GM18508 (cell line): ENCODE results near the gene HAPLN1.
"Not testable (repeated sequence)": the region's sequence is repeated elsewhere in the genome, so short reads cannot be mapped to it uniquely, and the experiment has no call there.

Experiments
- ATAC-seq: cut with Tn5 transposase; IDR thresholded peaks from one replicate; pipeline ENCODE4 v1.9.1; 2021; ENCODE audit warnings: moderate number of reproducible peaks; ENCODE audit not compliant: insufficient read depth, unreplicated experiment

The HAPLN1 gene

DNA sequence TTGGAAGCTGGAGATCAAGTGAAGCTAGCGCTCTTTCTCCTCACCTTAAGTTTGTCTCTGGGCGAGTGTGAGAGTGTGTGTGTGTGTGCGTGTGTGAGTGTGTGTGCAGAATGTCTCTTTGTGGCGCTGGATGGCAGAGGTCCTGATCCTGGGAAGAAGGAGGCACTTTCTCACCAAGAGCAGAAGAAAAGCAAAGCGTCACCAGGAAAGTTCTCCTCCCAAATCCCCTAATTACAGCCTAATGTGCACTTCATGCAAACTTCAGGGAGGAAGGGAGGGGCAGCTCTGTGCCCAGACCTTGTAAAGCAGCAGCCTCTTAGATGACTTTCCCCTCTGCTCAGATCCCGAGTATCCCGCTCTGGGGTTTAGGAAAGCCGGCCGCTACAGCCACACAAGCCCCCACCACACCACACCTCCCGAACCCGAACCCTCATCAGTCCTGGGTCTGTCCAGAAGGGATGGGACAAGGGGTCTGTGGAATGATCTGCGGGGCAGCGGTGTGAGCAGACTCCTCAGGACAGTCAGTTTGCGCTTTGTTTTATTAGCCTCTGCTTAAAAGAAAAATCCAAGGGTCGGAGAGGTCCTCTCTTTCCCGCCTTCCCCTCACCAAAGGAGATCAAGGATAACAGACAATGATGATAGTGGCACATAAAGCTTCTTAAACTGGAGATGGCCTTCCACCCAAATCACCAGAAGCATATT is at the start of gene HAPLN1:
Gene HAPLN1 (minus strand): TSS at position 20 of the 702 bp plus-strand sequence. CDS start 47,332 bp downstream, outside the sequence.
- no peak for ATAC-seq

GRCh38 chr5:83767409-83767992 is 46.8 kb upstream of the HAPLN1 start:
- ATAC-seq, result no peak

DNA sequence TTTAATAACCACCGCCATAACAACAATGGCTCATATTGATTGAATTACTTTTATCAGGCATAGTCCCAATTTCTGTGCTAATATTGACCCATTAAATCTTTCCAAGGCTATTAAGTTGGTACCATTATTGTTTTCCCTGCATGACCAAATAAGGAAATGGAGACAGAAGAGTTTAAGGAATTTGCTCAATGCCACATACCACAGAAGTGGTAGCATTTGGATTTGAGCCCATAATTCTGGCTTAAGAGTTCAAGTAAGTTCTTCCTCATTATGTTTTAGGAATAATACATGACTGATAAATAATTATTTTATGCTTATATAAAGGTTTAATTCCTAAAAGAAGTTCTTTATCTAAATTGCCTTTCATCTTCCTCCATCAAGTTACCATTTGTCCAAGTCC is 43.4 kb upstream of the HAPLN1 start:
- ATAC-seq, result no peak

DNA sequence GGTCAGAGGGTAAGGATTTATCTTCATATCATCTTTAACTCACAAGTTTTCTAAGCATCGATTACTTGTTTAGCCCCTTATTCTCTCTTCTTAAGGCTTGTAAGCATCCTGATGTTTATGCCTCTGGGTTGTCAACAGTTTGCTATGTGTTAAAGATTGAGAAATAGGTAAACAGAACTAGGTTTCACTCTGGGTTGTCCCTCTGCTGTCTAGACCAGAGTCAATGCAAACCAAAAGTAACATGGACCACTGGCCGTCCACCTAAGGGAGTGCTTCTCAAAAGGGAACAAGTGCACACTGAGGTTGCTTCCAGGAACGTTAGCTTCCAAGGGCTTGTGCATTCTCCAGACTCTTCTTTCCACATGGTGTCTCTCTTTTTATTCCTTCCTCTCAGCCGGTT is 39.9 kb upstream of the HAPLN1 start:
- ATAC-seq, result no peak

DNA sequence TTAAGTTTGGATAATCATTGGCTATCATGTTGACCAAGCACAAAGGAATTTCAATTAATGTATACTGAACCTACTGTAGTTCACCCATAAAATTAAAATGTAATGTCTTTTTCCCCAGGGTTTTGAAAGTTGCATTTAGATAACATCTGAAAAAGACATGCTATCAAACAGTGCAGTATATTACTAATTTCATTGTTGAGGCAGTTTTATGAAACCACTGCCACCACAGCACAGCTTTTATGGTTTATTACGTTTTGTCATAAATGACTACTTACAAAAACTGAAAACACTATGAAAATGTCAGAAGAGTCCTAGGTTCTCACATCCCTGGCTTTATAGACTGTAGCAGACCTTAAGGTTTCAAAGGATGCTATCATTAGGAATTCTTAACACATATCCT is 32.0 kb upstream of the HAPLN1 start:
- ATAC-seq, result no peak

GRCh38 chr5:83751201-83751600 is 30.5 kb upstream of the HAPLN1 start:
- no peak for ATAC-seq

DNA sequence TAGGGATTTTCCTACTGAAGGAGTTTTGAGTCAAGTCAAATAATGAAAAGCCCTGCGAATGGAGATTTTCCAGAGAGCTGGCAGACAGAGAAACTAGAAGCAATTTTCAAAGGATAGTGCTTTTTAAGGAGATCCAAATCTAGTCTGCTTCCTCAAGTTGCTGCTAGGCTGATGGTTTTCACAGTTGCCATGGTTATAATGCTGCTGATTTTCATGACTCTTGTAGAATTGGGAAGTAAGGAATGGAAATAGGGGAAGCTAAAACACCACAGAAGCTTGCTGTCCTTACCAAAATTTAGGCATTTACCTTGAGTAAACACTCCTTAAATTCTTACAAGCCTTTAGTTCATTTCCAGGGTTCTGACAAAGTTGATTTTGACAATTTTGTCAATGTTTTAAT is 30.1 kb upstream of the HAPLN1 start:
- ATAC-seq, result no peak

DNA sequence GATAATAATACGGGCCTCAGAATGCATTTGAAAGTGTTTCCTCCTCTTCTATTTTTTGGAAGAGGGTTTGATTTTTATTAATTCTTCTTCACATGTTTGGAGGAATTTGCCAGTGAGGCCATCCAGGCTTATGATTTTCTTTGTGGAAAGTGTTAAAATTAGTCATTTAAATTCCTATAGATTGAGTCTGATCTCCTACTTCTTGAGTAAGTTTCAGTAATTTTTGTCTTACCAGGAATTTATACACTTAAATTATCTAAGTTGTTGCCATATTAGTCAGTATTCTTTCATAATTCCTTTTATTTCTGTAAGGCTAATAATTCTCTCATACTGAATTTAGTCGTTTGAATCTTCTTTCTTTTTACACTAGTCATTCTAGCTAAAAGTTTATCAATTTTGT is 25.2 kb upstream of the HAPLN1 start:
- ATAC-seq, result no peak

GRCh38 chr5:83744821-83745220 is 24.2 kb upstream of the HAPLN1 start:
- no peak for ATAC-seq

- ATAC-seq, result no peak
These were observed 21.4 kb upstream of the HAPLN1 start for GRCh38 chr5:83742089-83742488.

- no peak for ATAC-seq
These were observed 20.9 kb upstream of the HAPLN1 start for GRCh38 chr5:83741571-83741970.

DNA sequence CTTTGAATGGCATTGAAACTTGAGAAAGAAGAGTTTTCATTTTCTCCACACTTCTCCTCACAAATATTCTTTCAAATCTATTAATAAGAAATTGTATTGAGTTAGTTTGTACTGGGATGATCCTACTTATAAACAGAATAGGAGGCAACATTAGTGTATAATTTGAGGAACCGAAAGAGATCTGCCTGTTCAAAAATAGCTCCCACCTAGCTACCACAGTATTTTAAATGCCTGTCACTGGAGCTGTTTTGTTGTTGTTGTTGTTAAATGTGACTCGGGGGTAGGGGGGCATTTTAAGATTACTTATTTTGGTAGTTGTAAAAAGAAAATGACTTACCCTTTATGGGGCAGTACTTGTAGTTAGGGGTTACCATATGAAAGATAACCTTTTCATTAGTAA is 20.1 kb upstream of the HAPLN1 start:
- ATAC-seq, result no peak

DNA sequence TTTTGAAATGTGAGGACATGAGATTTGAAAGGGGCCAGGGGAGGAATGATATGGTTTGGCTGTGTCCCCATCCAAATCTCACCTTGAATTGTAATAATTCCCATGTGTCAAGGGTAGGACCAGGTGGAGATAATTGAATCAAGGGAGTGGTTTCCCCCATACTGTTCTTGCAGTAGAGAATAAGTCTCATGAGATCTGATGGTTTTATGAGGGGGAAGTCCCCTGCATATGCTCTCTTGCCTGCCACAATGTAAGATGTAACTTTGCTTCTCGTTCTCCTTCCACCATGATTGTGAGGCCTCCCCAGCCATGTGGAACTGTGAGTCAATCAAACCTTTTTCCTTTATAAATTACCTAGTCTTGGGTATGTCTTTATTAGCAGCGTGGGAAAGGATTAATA is 15.5 kb upstream of the HAPLN1 start:
- not testable (repeated sequence) for ATAC-seq

- not testable (repeated sequence) for ATAC-seq
These were observed 14.4 kb upstream of the HAPLN1 start for GRCh38 chr5:83735058-83735457.

DNA sequence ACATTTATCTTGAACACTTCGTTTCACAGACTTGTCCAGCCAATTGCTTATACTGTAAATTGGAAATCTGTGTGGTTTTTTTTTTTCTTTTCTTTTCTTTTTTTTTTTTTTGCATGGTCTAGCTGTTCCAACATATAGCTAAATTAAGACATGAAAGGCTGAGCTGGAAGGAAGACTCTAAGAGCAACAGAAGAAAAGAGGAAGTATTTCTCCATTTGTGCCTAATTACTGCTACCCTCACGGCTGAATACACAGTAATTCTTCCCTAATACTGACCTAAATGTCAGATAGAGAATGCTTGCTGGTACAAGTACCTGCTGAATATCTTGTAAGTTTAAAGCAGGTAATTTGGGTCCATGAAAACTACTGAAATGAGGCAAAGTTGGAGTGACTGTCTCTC is 11.0 kb upstream of the HAPLN1 start:
- ATAC-seq, result no peak

- ATAC-seq, result no peak
These were observed 8.7 kb upstream of the HAPLN1 start for GRCh38 chr5:83729362-83729761.

DNA sequence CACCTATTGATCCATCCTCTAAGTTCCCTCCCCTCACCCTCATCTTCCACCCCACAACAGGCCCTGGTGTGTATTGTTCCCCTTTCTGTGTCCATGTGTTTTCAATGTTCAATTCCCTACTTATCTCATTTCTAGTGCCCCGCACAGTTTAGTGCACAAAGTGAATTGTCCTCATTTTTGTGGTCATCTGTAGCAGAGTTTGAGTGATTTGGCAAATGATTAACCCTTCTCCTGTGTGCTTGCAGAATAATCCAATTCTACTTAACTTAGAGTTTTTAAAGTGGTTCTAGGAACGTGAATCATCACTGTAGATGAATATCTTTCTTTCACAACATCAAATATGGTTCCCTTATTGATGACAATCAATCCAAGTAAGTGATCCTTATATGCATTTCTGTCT is 6.3 kb upstream of the HAPLN1 start:
- ATAC-seq, result no peak

GRCh38 chr5:83724935-83725334 is 4.3 kb upstream of the HAPLN1 start:
- no peak for ATAC-seq

- ATAC-seq, result no peak
These were observed 3.3 kb upstream of the HAPLN1 start for GRCh38 chr5:83724001-83724400.

GRCh38 chr5:83723031-83723430 is 2.4 kb upstream of the HAPLN1 start:
- no peak for ATAC-seq

DNA sequence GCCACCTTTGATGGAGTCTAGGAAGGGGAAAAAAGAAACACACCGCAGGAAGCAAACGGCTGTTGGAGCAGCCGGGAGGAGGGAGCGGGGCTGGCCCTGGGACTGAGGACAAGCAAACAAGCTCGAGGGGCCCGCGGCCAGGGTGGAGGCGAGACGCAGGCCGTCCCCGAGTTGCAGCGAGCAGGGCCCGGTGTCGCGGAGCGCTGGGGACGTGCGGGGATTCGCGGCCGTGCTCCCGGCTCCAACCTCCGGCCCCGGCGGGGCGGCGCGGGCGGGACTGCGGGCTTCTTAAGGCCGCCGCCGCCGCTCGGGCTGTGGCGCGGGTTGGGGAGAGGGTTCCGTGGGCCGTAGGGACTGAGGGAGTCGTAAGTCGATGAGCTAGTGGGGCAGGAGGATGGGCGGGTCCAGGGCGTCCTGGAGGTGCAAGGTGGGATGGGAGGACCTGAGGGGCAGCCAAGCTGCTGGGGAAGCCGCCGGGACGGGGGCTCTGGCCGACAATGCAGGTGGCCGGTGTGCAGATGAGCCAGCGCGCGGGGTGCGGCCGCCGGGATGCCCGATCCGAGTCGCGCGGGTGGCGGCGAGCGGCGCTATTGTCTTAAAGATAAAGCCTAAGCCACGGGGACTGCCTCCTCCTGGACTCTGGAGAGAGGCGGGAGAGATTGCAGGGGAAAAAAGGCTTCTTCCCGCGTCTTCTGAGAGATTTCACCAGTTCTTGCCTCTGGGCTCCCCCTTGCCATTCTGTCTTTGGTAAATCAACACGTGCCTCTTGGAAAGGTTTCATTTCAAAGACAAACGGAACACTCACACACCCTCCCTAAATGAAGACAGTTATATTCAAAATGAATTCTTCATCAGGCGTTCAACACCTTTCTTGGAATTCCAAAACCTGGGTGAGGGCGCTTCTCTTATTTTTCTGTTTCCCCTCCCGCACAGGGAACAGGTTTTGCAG is 1.6 kb upstream of the HAPLN1 start:
- ATAC-seq, result no peak
